ENCODE data around the gene TMEM109.

The TMEM109 gene

DNA sequence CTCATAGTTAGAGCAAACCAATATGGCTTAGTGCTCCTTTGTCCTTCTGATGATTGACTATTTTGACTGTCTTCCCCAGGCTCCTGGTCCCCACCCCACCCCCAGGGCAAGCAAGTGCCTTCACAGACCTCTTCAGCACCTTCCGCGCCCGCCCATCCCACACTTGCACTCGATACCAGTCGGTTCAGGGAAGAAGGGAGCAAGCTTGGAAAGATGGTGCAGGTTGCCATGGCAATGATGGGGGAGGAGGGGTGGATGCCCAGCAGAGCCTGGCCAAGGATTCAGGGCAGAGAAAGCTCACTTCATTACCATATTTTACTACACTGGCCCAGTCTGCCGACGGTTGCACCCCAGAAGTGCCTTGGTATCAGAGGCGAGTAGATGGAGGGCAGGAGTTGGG, 12.5 kb downstream of the TMEM109 start:
- no peak for DNase-seq (ENCODE audit: low spot score)

- no peak for DNase-seq (ENCODE audit: low spot score)
Observed at GRCh38 chr11:60927061-60927592, 13.2 kb downstream of the TMEM109 start.

- no peak for DNase-seq (ENCODE audit: low spot score)
Observed at GRCh38 chr11:60927600-60927999, 13.6 kb downstream of the TMEM109 start.

- no peak for DNase-seq (ENCODE audit: low spot score)
Observed at GRCh38 chr11:60928563-60929001, 14.6 kb downstream of the TMEM109 start.

DNA sequence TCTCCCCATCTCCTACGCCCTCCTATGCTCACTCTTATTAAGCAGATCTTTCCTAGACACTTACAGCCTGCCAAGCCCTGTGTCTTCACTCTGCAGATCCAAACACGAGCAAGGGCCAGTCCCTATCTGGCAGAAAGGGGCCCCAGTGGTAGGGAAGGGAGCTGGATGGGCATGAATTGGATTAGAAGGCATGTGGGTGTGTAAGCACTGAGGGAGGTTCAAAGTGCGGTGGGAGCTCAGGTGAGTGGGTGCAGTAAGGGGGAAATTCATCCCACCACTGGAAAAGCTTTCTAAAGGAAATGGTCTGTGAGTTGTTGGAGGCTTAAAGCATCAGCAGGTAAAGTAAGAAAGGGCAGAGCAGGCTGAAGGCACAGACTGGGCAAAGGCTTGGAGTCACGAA, 15.8 kb downstream of the TMEM109 start:
- DNase-seq (ENCODE audit: low spot score), result no peak

DNA sequence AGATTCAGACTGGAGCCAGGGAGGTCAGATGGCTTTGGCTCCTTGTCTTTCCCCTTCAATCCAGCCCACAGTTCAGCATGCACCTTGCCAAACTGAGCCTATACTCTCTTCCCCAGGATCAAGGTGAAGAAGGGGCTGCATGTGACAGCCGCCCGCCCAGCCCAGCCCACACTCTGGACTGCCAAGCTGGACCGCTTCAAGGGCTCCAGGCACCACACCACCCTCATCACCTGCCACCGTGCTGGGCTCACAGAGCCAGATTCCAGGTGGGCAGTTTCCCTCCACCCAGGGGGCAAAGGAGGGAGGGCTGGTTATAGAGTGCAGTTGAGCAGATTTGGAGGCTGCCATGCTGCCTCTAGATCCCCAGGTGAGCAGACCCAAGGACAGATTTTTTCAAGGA, 16.4 kb downstream of the TMEM109 start:
- DNase-seq (ENCODE audit: low spot score), result no peak

DNA sequence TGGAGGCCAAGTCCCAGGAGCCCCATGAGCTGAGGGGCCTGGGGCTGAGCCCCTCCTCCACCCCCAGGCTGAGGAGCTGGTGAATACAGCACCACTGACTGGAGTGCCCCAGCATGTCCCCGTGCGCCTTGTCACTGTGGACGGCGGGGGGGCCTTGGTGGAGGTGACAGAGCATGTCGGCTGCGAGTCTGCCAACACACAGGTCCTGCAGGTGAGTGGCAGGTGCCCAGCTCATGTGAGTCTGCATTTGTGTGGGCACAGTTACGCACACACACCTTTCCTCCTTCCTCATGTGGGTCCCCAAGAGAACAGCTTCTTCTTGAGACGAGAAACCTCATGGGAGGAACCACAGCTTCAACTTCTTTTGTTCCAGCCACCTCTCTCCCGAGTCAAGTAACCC, 18.0 kb downstream of the TMEM109 start:
- no peak for DNase-seq (ENCODE audit: low spot score)

DNA sequence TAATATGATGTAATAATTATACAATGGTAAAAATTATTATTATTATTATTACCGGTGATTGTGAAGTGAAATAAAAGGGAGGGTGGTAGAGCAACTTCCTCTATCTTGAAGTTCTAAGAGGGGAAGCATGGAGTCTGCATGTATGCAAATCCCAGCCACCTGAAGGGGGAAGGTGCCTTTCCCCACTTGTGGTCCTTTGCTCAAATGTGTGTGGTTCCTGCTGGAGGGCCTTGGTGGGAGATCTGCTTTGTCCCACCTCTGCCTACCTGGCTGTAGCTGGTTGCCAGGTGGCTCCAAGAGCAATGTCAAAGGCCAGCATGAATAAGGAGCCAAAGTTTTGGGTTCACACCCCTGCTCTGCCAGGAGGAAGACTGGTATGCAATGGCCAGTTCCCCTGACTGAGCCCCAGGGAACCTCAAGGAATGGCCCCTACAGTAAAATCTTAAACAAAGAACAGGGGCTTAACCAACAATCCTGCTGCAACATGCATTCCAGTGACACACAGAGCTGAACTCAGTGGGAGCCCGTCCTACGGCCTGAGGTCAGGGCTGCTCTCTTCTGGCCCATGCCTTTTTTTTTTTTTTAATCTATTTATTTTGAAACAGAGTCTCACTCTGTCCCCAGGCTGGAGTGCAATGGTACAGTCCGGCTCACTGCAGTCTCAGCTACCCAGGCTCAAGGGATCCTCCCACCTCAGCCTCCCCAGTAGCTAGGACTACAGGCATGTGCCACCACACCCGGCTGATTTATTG, 18.8 kb downstream of the TMEM109 start:
- DNase-seq (ENCODE audit: low spot score), result no peak

GRCh38 chr11:60933416-60934123, 19.6 kb downstream of the TMEM109 start:
- no peak for DNase-seq (ENCODE audit: low spot score)

GRCh38 chr11:60934124-60934789, 20.3 kb downstream of the TMEM109 start:
- no peak for DNase-seq (ENCODE audit: low spot score)

GRCh38 chr11:60934790-60935605, 21.0 kb downstream of the TMEM109 start:
- DNase-seq (ENCODE audit: low spot score), result no peak

DNA sequence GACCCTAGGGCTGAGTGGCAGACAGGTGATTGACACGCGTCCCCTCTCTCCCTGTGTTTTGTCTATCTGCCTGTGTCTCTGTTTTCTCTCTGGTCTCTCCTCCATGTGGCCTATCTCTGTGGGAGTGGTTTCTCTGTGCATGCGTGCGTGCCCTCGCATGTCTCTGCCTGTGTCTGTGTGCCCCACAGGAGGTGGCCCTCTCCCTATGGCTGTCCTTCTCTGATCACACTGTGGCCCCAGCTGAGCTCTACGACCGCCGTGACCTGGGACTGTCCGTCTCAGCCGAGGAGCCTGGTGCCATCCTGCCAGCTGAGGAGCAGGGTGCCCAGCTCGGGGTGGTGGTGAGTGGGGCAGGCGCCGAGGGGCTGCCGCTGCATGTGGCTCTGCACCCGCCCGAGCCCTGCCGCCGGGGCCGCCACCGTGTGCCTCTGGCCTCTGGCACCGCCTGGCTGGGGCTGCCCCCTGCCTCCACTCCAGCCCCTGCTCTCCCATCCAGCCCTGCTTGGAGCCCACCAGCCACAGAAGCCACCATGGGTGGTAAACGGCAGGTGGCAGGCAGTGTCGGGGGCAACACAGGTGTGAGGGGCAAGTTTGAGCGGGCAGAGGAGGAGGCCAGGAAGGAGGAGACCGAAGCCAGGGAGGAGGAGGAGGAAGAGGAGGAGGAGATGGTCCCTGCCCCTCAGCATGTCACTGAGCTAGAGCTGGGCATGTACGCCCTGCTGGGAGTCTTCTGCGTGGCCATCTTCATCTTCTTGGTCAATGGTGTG, 21.9 kb downstream of the TMEM109 start:
- no peak for DNase-seq (ENCODE audit: low spot score)

DNA sequence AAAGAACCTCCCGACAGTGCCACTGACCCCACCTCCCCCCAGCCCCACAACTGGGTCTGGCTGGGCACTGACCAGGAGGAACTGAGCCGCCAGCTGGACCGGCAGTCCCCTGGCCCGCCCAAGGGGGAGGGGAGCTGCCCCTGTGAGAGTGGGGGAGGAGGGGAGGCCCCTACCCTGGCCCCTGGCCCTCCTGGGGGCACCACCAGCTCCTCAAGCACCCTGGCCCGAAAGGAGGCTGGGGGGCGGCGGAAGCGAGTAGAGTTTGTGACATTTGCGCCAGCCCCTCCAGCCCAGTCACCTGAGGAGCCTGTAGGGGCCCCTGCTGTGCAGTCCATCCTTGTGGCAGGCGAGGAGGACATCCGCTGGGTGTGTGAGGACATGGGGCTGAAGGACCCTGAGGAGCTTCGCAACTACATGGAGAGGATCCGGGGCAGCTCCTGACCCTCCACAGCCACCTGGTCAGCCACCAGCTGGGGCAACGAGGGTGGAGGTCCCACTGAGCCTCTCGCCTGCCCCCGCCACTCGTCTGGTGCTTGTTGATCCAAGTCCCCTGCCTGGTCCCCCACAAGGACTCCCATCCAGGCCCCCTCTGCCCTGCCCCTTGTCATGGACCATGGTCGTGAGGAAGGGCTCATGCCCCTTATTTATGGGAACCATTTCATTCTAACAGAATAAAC, 22.6 kb downstream of the TMEM109 start:
- no peak for DNase-seq (ENCODE audit: low spot score)

DNA sequence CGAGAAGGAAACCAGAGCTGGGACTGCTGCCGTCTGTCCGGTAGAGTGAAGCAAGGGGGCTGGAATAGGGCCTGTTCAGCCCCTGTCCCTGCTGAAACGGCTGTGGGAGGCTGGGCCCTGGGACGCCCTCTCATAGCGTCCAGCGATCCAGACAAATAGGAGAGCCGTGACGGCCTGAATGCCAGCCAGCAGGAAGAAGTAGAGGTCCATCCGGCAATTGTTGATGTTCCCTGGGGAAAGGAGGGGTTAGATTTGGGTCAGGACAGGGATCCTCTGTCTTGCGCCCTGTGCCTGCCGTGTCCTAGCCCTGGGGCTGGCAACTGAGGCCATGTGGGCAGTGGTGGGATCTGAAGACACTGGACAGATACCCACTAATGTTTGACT, 23.2 kb downstream of the TMEM109 start:
- no peak for DNase-seq (ENCODE audit: low spot score)

- no peak for DNase-seq (ENCODE audit: low spot score)
Observed at GRCh38 chr11:60937811-60938210, 23.9 kb downstream of the TMEM109 start.

- DNase-seq (ENCODE audit: low spot score), result no peak
Observed at GRCh38 chr11:60938500-60938899, 24.5 kb downstream of the TMEM109 start.

- DNase-seq (ENCODE audit: low spot score), result no peak
Observed at GRCh38 chr11:60939301-60939700, 25.3 kb downstream of the TMEM109 start.

DNA sequence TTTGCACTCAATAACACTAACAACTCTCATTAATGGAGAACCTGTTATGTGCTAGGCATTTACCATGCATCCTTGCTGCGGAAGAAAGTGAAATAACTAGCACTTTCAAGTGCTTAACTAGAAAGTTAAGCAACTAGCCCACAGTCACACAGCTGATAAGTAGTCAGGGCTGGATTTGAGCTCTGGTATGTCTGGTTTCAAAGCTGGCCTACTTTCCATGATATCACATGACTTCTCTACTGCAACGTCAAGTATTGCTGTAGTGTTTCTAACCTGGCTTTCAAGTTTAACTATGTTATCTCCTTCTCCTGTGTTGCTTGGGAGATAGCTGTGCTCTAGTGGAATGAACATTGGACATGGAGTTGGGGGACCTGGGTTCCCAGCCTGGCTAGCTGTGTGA, 25.9 kb downstream of the TMEM109 start:
- DNase-seq (ENCODE audit: low spot score), result no peak

DNA sequence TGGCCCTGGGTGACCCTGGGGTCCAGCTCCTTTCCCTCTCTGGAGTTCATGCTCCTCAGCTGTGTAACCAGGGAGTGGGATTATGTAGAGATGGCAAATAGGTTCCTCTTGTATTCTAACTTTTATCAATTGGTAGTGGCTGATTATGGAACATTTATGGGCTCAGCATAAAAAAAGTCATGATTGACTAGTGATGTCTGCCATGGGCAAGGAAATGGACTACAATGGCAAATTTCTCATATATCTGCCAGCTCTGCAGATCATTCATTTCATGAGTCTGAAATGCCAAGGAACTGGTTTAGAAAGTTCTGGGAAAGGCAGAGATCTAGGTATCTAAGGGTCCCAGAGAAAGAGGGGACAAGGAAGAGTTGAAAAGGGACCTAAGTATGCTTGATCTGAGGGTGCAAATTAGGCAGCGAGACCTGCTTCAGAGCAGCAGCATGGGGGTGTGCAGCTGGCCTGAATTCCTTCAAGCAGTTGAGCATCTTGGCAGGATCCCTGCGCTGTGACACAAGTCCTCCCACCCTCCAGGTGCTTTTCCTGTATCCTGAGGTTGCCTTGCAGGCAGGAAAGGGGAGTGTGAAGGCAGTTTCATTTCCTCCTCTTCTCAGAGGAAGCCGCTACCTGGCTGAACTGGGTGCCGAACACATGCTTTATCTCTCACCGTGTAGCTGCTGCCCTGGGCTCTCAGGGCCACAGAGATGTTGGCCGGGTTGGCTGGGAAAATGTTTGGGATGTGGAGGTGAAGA, 27.6 kb downstream of the TMEM109 start:
- no peak for DNase-seq (ENCODE audit: low spot score)

- no peak for DNase-seq (ENCODE audit: low spot score)
Observed at GRCh38 chr11:60942219-60942618, 28.3 kb downstream of the TMEM109 start.

All from activated CD4-positive, alpha-beta T cell treated with anti-CD3 and anti-CD28 coated beads, Interleukin-2, Interleukin-4, amounts not matched to agents 100 ng/mL and 50 ng/mL, durations not matched to agents 16 hours and 8 hours (primary cell).